K562 (cell line): ENCODE data around the gene BID. TPM values are rescaled to one million over a fixed set of nuclear protein-coding genes. Genes with fewer than 3 reads are reported as not detected.

Experiments
- ATAC-seq: fragments of 200-7000 bp; cut with Tn5 transposase; 3 replicates; pipeline ENCODE4 v1.9.1; 2020; ENCODE audit warnings: moderate library complexity
- BruUV-seq: library from RNA; stranded (reverse); fragments of 400-500 nt; replicated peaks from 2 replicates; lab custom pipeline; 2021; lab: Mats Ljungman, UMichigan
- CTCF ChIA-PET: fragments of 300-600 bp; formaldehyde crosslinking; extraction: SDS; loops from one replicate; lab custom pipeline; 2021; ENCODE audit warnings: low intra/inter-chr PET ratio; lab: Yijun Ruan, JAX
- POLR2A ChIA-PET: fragments of 300-600, 350-650 bp; sonication (Branson Sonifier 250); formaldehyde crosslinking; extraction: SDS; loops from one replicate; lab custom pipeline; 2021; ENCODE audit warnings: antibody characterized with exemption, inconsistent platforms; lab: Yijun Ruan, JAX
- DNase-seq, 4 experiments: peaks; one replicate each; pipeline versions ENCODE4 v3.0.0 to v3.0.0-alpha.2; 2011 to 2018; ENCODE audit warnings: low spot score in 3 of 4, mixed read lengths in 3 of 4; ENCODE audit errors: extremely low read depth in 1 of 4
- FAIRE-seq: peaks from 2 replicates; lab custom pipeline; 2011; peaks lifted over from hg19 to GRCh38; lab: Jason Lieb, UNC
- H2AFZ ChIP-seq: 2 replicates; pipeline ENCODE4 v1.6.0; 2011; ENCODE audit warnings: low read depth, low read length, control low read depth, inconsistent platforms
- H3K27ac ChIP-seq: fragments of 200-600 bp; 3 replicates; pipeline ENCODE4 v1.8.0; 2011; ENCODE audit warnings: low read depth, mild to moderate bottlenecking, control low read depth, inconsistent platforms, low read length, moderate library complexity, mixed read lengths; ENCODE audit errors: extremely low read depth
- H3K27me3 ChIP-seq, 2 experiments: fragments of 300-600 bp in 1 of 2; 2 replicates in 1 of 2; 3 replicates in 1 of 2; pipeline versions ENCODE4 v1.6.0 to v1.8.0; 2011; ENCODE audit warnings: inconsistent platforms in 2 of 2, low read length in 2 of 2, mild to moderate bottlenecking in 1 of 2, mixed read lengths in 1 of 2, moderate library complexity in 1 of 2; ENCODE audit not compliant: control insufficient read depth in 2 of 2, insufficient read depth in 2 of 2
- H3K36me3 ChIP-seq: fragments of 300-600 bp; 3 replicates; pipeline ENCODE4 v1.8.0; 2011; ENCODE audit warnings: mild to moderate bottlenecking, low read length, inconsistent platforms; ENCODE audit not compliant: control insufficient read depth, insufficient read depth
- H3K4me1 ChIP-seq, 2 experiments: fragments of 200-600 bp in 1 of 2; replicated peaks in 1 of 2; 2 replicates in 1 of 2; 3 replicates in 1 of 2; pipeline versions ENCODE4 v1.5.1 to v1.8.0; 2011; ENCODE audit warnings: inconsistent platforms in 2 of 2, low read length in 2 of 2, mild to moderate bottlenecking in 1 of 2, mixed read lengths in 1 of 2, moderate library complexity in 1 of 2; ENCODE audit not compliant: control insufficient read depth in 2 of 2, insufficient read depth in 2 of 2
- H3K4me2 ChIP-seq: 2 replicates; pipeline ENCODE4 v1.6.1; 2011; ENCODE audit warnings: low read length, control low read depth, inconsistent platforms, mixed read lengths; ENCODE audit not compliant: insufficient read depth
- H3K4me3 ChIP-seq: fragments of 200-600 bp; sonication (generic), shearing (Covaris generic); 2 replicates; pipeline ENCODE4 v1.5.1; 2016; ENCODE audit warnings: control low read depth, inconsistent platforms
- H3K79me2 ChIP-seq: fragments of 200-600 bp; 3 replicates; pipeline ENCODE4 v1.8.0; 2011; ENCODE audit warnings: low read length, inconsistent platforms; ENCODE audit not compliant: control insufficient read depth, insufficient read depth
- H3K9ac ChIP-seq, 2 experiments: 2 replicates each; pipeline versions ENCODE4 v1.6.0 to v1.6.1; 2011; ENCODE audit warnings: low read depth in 2 of 2, low read length in 2 of 2, control low read depth in 1 of 2, inconsistent platforms in 1 of 2, mild to moderate bottlenecking in 1 of 2, mixed read lengths in 1 of 2; ENCODE audit not compliant: insufficient read depth in 1 of 2
- H3K9me1 ChIP-seq: one replicate; pipeline ENCODE4 v1.6.0; 2011; ENCODE audit warnings: inconsistent platforms, mild to moderate bottlenecking, low read length, moderate library complexity; ENCODE audit not compliant: control insufficient read depth, insufficient read depth
- H3K9me3 ChIP-seq: replicated peaks from 2 replicates; pipeline ENCODE4 v1.5.1; 2011; ENCODE audit warnings: low read depth, low read length, inconsistent platforms; ENCODE audit not compliant: control insufficient read depth, insufficient read depth
- H4K20me1 ChIP-seq: replicated peaks from 2 replicates; pipeline ENCODE4 v1.6.1; 2011; ENCODE audit warnings: low read length, inconsistent platforms, mixed read lengths; ENCODE audit not compliant: control insufficient read depth, insufficient read depth
- BDP1 ChIP-seq: IDR thresholded peaks from 3 replicates; pipeline ENCODE4 v1.6.1; 2011; ENCODE audit not compliant: insufficient read length, insufficient read depth
- CBX3 ChIP-seq, 2 experiments: IDR thresholded peaks; 1 replicate in 1 of 2; 2 replicates in 1 of 2; pipeline ENCODE4 v1.6.1; 2012; ENCODE audit warnings: inconsistent platforms in 2 of 2, low read length in 2 of 2, borderline replicate concordance in 1 of 2, control low read depth in 1 of 2
- DDX20 ChIP-seq: fragments of 450-650 bp; IDR thresholded peaks from 2 replicates; pipeline ENCODE4 v1.6.1; 2016; ENCODE audit warnings: missing genetic modification characterization, low read depth, mild to moderate bottlenecking, missing compliant biosample characterization, moderate library complexity
- E2F3 ChIP-seq: fragments of 250-450 bp; sonication (Bioruptor Pico); IDR thresholded peaks from 2 replicates; pipeline ENCODE4 v1.4.0; 2020; ENCODE audit warnings: mild to moderate bottlenecking
- ELF4 ChIP-seq: fragments of 450-650 bp; formaldehyde crosslinking; IDR thresholded peaks from 2 replicates; pipeline ENCODE4 v1.4.0; 2022; ENCODE audit warnings: missing genetic modification characterization
- GABPB2 ChIP-seq: fragments of 250-450 bp; sonication (Bioruptor Pico); conservative IDR thresholded peaks from 2 replicates; pipeline ENCODE4 v1.5.1; 2021; ENCODE audit warnings: mild to moderate bottlenecking
- GTF2F1 ChIP-seq: IDR thresholded peaks from 2 replicates; pipeline ENCODE4 v1.6.1; 2011; ENCODE audit warnings: low read depth, low read length, improper control_type of control experiment
- MTA2 ChIP-seq: fragments of 450-650 bp; IDR thresholded peaks from 2 replicates; pipeline ENCODE4 v1.6.1; 2016; ENCODE audit warnings: low read depth
- MXD1 ChIP-seq: fragments of 250-450 bp; sonication (Bioruptor Pico); IDR thresholded peaks from 2 replicates; pipeline ENCODE4 v1.8.0; 2021; ENCODE audit warnings: borderline replicate concordance, mild to moderate bottlenecking, moderate library complexity; ENCODE audit not compliant: poor library complexity, severe bottlenecking
- NCOA4 ChIP-seq: fragments of 450-650 bp; IDR thresholded peaks from 2 replicates; pipeline ENCODE4 v1.6.1; 2018; ENCODE audit warnings: mild to moderate bottlenecking; ENCODE audit not compliant: partially characterized antibody
- NEUROD1 ChIP-seq: fragments of 150-350 bp; IDR thresholded peaks from 2 replicates; pipeline ENCODE4 v1.6.1; 2014; ENCODE audit warnings: borderline replicate concordance, low read length, low read depth; ENCODE audit not compliant: partially characterized antibody
- PHB2 ChIP-seq: fragments of 450-650 bp; IDR thresholded peaks from 2 replicates; pipeline ENCODE4 v1.6.1; 2017; ENCODE audit warnings: low read depth
- PPARD ChIP-seq: fragments of 250-450 bp; sonication (Bioruptor Pico); IDR thresholded peaks from 2 replicates; pipeline ENCODE4 v1.8.0; 2022; ENCODE audit warnings: inconsistent platforms, mild to moderate bottlenecking, moderate library complexity
- SAFB ChIP-seq: fragments of 200-400 bp; formaldehyde crosslinking; IDR thresholded peaks from 2 replicates; pipeline ENCODE4 v1.6.1; 2017; ENCODE audit warnings: low read depth, low read length, borderline replicate concordance
- SAP30 ChIP-seq: fragments of 200-600 bp; sonication (generic); IDR thresholded peaks from 2 replicates; pipeline ENCODE4 v1.6.1; 2012; ENCODE audit warnings: borderline replicate concordance, low read depth, mild to moderate bottlenecking, moderate library complexity, low read length, control low read depth, inconsistent platforms; ENCODE audit not compliant: insufficient read depth, poor library complexity, severe bottlenecking
- XRCC4 ChIP-seq: IDR thresholded peaks from one replicate; pipeline ENCODE4 v1.6.1; 2011; ENCODE audit not compliant: insufficient read depth, insufficient read length; ENCODE audit errors: extremely low read depth
- ZNF41 ChIP-seq: fragments of 250-450 bp; sonication (Bioruptor Pico); conservative IDR thresholded peaks from 2 replicates; pipeline ENCODE4 v1.4.0; 2020; ENCODE audit warnings: mild to moderate bottlenecking
- ZNF551 ChIP-seq: fragments of 250-450 bp; sonication (Bioruptor Pico); IDR thresholded peaks from 2 replicates; pipeline ENCODE4 v1.5.0; 2021; ENCODE audit warnings: mild to moderate bottlenecking, moderate library complexity
- WGBS: fragments of 100-300 bp; shearing (Covaris generic); methylation state at CpG from one replicate; pipeline ENCODE4 v1.1.6; 2016; ENCODE audit warnings: low coverage, mixed read lengths; ENCODE audit not compliant: insufficient coverage; ENCODE audit errors: missing lambda C conversion rate; 5-methylcytosine and 5-hydroxymethylcytosine counted together
- in situ Hi-C: fragments of 300-500 bp; cut with MboI; formaldehyde crosslinking; loops from 4 replicates; pipeline ENCODE4 v1.15.0; 2018; ENCODE audit warnings: inconsistent platforms, mixed read lengths
- intact Hi-C: fragments of 100-400 bp; cut with micrococcal nuclease; formaldehyde crosslinking; loops from 2 replicates; pipeline ENCODE4 v1.14.2; 2022
- polyA plus RNA-seq, 8 experiments: library from polyadenylated mRNA; depleted of rRNA in 4 of 8; stranded (reverse) in 5 of 8; unstranded in 3 of 8; fragments of >200 nt; fragmentation: Nextera tagmentation in 2 of 8; fragmentation: Illumina TruSeq in 1 of 8; extraction: Ambion mirVana in 2 of 8; extraction: Trizol in 1 of 8; gene quantifications; 2 replicates each; pipeline versions ENCODE4 v1.2.1 to v1.2.3, GENCODE V29; 2011 to 2014; ENCODE audit warnings: inconsistent platforms in 1 of 8, missing spikeins in 1 of 8
- total RNA-seq, 7 experiments: library from RNA; depleted of rRNA in 6 of 7; stranded (reverse); fragments of >200 nt in 6 of 7; fragmentation: Illumina TruSeq in 2 of 7; extraction: Trizol in 2 of 7; gene quantifications; 2 replicates each; pipeline versions ENCODE4 v1.2.1 to v1.2.3, GENCODE V29; 2011 to 2021; ENCODE audit warnings: low replicate concordance in 1 of 7

The BID gene
- total and polyA plus RNA-seq, 9 of the 15 experiments (the other 6 are each of a cell fraction or from before 2014, with no cell fraction given) = 5.2 to 209 (median 63.7) TPM

GRCh38 chr22:17761138-17761488, 13.2 kb downstream of the BID start:
- FAIRE-seq = no peak
- ChIA-PET POLR2A (interaction anchor here (0.6 kb wide), 1 partner anchor 16 kb away, joined by 3 read pairs; no protein-coding TSS in a partner anchor), CTCF (no interaction called here)
- Histone ChIP-seq H3K9me3 (no peaks in the 10 kb centered on the region), H3K4me3 (no peak overlapping the region), H4K20me1 (peaks cover 24% of the 10 kb centered on the region), H3K9ac (no peak overlapping the region), H3K4me1 (peaks cover 0 to 7% of the 10 kb centered on the region in 2 experiments; a peak in 3 of 5 replicates), H3K36me3 (peaks cover 5% of the 10 kb centered on the region; the same call in 2 of the 3 replicates), H3K9me1 (peaks cover 3% of the 10 kb centered on the region), H3K27me3 (no peaks in the 10 kb centered on the region), H3K4me2 (no peak overlapping the region), H3K27ac (no peak overlapping the region), H2AFZ (no peak overlapping the region), H3K79me2 (peaks cover 67% of the 10 kb centered on the region)
- no TSS peak for BruUV-seq
- DNase-seq = no peak
- no peak for TF ChIP-seq ZNF551 (CRISPR knock-in tag)
- no peak for TF ChIP-seq MXD1
- no peak for TF ChIP-seq ZNF41 (CRISPR knock-in tag)
- TF ChIP-seq PHB2 = no peak
- TF ChIP-seq DDX20 (tag) = no peak
- TF ChIP-seq PPARD (CRISPR knock-in tag) = no peak
- TF ChIP-seq ELF4 (CRISPR knock-in tag) = no peak
- TF ChIP-seq SAP30 = no peak
- no peak for TF ChIP-seq NCOA4
- TF ChIP-seq BDP1 = no peak
- no peak for TF ChIP-seq NEUROD1
- TF ChIP-seq XRCC4 = no peak
- no peak for TF ChIP-seq CBX3 (IDR thresholded peaks at IDR 0.05; ENCODE audit: borderline replicate concordance in 1 of 2, low read length in 2 of 2)
- TF ChIP-seq GTF2F1 = no peak
- TF ChIP-seq GABPB2 (CRISPR knock-in tag) = no peak
- TF ChIP-seq MTA2 = no peak
- no peak for TF ChIP-seq SAFB
- no peak for TF ChIP-seq E2F3 (CRISPR knock-in tag)
- 86% methylated on average over 2 of the region's 4 CpGs for WGBS
- no peak for ATAC-seq
- in situ Hi-C loops = no loop called here
- intact Hi-C loops = no loop called here
